22Rv1 (cell line): ENCODE measurements around the gene PARD6G.
A peak's percentile ranks its signal among the peaks of the same experiment; 100 is the strongest.

Experiments used
- H3K27ac ChIP-seq: fragments of 450-650 bp; 2 replicates; pipeline ENCODE4 v1.5.1; 2017
- ZFX ChIP-seq: fragments of 450-650 bp; IDR thresholded peaks from 2 replicates; pipeline ENCODE4 v1.6.1; 2017; ENCODE audit warnings: antibody characterized with exemption, borderline replicate concordance
- TF ChIP-seq, protein P1 (sequence below): fragments of 450-650 bp; IDR thresholded peaks from 2 replicates; pipeline ENCODE4 v1.5.1; 2017; ENCODE audit warnings: mild to moderate bottlenecking

The PARD6G gene

DNA sequence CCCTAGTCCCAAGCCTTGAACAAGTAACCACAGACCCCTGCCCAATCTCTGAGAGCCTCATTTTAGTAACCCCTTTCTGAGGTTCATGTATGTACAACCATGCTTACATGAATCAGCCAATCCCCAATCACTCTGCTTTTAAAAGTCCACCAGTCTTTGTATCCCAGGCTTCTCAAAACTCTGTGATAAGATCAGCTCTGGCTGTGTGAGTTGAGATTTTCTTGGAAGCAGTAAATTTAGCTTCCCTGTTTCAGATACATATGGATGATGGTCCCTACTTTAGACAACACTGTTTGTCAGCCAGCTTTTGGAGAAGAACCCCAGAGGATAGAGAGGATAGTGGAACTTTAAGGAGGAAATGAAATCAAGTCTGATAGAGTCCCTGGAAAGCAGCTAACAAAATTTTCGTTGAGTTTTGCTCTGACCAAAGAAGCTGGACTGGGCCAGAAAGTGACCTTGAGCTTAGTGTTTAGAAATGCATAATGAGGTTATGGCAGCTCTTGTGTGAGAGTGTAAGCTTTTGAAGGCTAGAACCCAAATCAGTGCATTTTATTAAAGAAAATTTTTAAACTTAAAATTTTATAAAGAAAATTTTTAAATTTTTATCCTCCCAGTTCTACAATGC lies 134.6 kb downstream of the PARD6G start:
- TF ChIP-seq, protein P1, sequence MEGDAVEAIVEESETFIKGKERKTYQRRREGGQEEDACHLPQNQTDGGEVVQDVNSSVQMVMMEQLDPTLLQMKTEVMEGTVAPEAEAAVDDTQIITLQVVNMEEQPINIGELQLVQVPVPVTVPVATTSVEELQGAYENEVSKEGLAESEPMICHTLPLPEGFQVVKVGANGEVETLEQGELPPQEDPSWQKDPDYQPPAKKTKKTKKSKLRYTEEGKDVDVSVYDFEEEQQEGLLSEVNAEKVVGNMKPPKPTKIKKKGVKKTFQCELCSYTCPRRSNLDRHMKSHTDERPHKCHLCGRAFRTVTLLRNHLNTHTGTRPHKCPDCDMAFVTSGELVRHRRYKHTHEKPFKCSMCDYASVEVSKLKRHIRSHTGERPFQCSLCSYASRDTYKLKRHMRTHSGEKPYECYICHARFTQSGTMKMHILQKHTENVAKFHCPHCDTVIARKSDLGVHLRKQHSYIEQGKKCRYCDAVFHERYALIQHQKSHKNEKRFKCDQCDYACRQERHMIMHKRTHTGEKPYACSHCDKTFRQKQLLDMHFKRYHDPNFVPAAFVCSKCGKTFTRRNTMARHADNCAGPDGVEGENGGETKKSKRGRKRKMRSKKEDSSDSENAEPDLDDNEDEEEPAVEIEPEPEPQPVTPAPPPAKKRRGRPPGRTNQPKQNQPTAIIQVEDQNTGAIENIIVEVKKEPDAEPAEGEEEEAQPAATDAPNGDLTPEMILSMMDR = no peak
- TF ChIP-seq ZFX = no peak
- H3K27ac ChIP-seq = no peak overlapping the region

DNA sequence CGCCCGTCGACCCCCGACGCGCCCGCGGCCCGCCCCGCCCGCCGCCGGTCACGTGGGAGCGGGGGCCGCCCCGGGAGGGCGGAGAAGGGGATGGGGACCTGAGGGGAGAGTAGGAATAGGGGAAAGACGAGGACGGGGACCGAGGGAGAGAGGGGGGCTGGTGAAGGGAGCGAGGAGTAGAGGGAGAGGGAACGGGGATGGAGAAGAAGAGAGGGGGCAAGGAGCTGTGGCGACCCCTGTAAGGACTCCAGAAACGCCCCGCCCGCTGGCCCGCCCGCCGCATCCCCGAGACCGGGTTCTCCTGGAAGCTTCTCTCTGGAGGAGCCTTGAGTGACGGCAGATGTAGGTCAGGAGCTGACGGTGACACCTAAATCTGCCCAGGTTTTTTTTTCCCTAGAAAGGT lies 137.6 kb downstream of the PARD6G start:
- TF ChIP-seq, protein P1 = no peak
- peak overlapping the region; percentile 84 for H3K27ac ChIP-seq

GRCh38 chr18:80108739-80109675 lies 138.3 kb downstream of the PARD6G start, which contains the start of gene ADNP2:
ADNP2 (plus strand) TSS chr18:80109262; CDS start chr18:80117543, 8,281 bp downstream.
- peak within 1 kb of the TSS; percentile 84 for H3K27ac ChIP-seq
- TF ChIP-seq, protein P1 = 0 out of 2 replicates have a peak, but pooled peaks have one; percentile 5
- no peak for TF ChIP-seq ZFX

- peak overlapping the region; percentile 84 for H3K27ac ChIP-seq
These were observed 139.2 kb downstream of the PARD6G start for GRCh38 chr18:80108121-80108536.

DNA sequence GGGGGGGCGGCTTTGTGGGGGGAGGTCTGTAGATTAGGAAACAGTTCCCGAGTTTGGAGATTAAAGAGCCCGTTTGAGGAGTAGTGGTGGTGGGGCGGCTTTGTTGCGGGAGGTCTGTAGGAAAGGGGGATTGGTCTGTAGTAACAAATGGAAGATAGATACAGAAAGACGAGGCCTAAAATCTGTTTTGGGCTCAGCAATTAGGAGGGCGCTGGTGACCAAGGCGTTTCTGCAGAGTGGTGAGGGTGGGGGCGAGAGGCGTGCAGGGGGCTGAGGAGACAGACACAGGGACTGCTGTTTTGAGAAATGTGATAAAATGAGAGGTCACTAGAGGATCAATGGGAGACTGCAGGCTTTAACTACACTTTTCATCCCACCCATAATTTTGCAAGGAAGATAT lies 139.9 kb downstream of the PARD6G start:
- H3K27ac ChIP-seq = no peak overlapping the region
- TF ChIP-seq ZFX = no peak
- TF ChIP-seq, protein P1 = no peak

More at GRCh38 chr18:80108121-80108536, 139.2 kb downstream of the PARD6G start:
- no peak for TF ChIP-seq ZFX
- TF ChIP-seq, protein P1 = no peak
